NCI-H510A (cell line): ENCODE measurements around the gene TEP1.

Experiments used
- DNase-seq: peaks from one replicate; lab custom pipeline; 2025; lab: John Stamatoyannopoulos, UW

Gene TEP1

GRCh38 chr14:20429801-20430669 is 16.7 kb upstream of the TEP1 start:
- no peak for DNase-seq

DNA sequence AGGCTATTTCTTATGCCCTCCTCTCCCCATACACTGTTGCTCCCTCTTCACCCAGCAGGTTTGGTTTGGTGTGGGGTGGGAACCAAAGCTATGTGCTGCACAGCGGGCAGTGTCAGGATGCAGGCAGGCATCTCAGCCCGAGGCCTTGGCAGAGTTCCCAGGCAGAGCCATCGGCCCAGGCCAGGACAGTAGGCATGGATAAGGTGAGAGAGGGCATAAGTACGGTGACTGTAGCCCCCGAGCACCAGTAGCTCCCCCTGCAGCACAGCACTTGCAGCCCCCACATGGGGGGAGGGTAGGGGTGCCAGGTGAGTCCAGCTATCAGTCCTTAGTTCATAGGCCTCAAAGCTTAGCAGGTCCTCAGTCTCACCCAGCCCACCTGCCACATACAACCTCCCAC is 15.5 kb upstream of the TEP1 start:
- DNase-seq, result no peak

- DNase-seq, result no peak
Observed at GRCh38 chr14:20428010-20428365, 14.7 kb upstream of the TEP1 start.

DNA sequence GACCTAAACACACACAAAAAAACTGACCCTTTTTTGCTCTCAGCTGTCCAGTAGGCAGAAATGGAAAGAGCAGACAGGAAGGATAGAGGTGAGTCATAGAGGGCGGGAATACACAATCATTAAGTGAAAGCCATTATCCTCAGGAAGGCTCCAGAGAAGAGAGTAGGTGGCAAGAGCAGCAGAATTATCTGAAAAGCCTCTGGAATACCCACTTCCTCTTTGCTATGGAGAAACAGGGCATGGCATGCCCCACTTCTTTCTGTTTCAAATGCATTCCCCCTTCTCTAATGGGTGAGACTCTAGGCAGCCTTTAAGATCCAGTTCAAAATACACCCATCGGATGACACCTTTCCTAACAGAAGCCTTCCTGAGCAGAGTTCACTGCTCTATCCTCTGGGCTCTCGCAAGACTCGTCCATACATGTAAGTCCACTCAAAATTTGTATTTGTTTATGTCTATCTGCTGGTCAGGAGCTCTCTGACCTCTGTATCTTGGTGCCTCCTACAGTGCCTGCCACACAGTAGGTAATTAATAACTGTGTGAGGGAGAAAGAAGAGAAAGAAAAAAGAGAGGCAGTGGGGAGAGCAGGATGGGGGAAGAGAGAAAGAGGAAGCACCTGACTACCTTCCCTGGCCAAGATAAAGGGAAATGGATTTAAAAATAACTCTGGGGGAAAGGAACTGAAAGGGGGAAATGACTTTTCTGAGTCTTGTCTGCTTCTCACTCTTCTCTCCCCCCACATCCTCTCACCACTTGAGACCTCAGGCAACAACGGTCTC is 14.1 kb upstream of the TEP1 start:
- DNase-seq, result no peak

GRCh38 chr14:20424851-20425250 is 11.6 kb upstream of the TEP1 start:
- DNase-seq, result no peak

DNA sequence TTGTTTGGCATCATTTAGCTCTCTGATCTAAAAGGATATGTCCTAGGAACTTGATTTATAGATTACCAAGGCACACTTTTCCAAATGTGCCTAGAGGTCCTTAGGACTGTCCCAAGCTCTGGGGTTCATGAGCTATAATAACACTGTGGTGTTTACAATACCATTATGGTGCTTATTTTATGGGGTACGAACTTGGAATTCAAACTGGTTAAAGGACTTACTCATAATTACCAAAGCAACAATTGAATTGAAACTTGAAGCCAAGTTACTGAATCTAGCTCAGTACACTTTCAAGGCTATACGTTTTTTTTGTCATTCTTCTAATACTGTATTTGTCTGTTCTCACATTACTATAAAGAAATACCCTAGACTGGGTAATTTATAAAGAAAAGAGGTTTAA is 9.6 kb upstream of the TEP1 start:
- no peak for DNase-seq

DNA sequence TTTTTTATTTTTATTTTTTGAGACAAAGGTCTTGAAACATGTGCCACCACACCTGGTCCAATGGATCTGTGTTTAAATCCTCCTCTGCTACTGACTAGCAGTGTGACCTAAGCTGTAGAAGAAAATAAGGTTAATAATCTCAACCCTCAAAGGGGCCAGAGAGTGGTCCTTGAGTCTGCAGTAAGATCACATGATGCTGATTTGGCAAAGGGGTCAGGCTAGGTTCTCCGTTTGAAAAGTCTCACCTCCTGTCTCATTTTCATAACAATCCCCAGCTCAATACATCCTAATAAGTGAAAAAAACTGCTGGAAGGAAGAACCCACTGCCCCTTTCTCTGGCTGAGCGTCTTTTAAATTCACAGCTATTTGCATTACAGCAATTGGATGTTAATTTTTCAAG is 8.0 kb upstream of the TEP1 start:
- no peak for DNase-seq

DNA sequence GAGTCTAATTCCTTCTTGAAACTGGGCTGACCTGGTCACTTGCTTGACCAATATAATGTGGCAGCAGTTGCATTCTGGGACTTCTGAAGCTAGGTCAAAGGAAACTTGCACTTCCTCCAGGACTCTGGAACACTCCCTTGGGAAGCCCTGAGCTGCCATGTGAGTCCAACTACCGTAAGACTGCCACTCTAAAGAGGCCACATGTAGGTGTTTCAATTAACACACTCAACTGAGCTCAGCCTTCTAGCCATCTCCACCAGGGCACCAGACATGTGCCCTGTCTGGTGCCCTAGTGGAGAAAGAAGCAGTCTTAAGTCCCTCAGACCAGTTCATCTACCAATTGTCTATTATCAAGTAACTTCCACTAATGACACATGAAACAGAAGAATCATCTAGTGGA is 6.1 kb upstream of the TEP1 start:
- no peak for DNase-seq

DNA sequence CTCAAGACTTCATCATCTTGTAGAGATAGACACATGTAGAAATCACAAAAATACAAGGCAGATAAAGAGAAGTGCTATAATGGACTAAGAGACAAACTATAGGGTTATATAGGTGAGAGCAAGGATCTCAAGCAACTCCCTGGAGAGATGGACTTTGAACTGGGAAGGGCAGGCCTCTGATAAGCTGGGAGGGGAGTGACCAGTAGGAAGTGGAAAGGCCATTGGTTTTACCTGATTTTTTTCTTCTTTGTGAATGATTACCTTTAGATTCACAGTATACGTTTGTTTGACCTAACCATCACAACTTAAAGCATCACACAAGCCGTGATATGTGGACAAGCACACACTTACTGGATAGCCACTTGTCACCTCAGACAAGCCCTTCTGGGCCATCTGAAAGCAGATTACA is 5.2 kb upstream of the TEP1 start:
- DNase-seq, result no peak

DNA sequence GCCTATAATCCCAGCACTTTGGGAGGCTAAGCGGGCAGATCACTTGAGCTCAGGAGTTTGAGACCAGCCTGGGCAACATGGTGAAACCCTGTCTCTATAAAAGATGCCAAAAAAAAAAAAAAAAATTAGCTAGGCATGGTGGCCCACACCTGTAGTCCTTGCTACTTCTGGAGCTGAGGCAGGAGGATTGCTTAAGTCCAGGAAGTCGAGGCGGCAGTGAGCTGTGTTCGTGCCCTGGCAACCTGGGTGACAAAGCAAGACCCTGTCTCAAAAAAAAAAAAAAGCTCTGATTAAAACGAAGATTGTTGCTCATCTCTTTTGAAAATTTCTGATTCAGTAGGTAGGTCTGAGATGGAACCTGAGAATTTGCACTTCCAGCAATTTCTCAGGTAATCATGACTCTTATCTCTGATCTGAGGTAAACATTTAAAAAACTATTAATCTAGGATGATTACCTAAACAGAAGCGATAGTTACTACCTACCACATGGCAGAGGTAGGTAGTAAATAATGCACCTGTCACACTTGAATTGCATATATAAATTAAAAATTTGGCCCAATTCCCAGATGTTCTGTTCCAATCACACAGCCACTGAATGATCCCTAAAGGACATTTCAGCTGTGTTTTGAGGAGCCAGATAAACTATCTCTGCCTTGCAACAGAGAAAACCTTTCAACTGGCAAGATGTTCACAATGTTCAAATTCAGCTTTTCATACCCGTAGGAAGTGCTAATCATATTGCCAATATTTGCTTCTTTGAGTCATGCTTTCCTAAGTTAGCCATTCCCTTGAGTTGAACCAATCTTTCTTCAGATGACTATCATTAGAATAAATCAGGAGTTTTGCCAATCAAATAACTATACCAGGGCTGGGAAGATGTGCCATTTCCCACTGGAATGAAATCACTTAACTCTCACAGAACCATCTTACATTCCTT is 4.2 kb upstream of the TEP1 start:
- DNase-seq, result no peak

GRCh38 chr14:20416223-20416622 is 2.9 kb upstream of the TEP1 start:
- no peak for DNase-seq

DNA sequence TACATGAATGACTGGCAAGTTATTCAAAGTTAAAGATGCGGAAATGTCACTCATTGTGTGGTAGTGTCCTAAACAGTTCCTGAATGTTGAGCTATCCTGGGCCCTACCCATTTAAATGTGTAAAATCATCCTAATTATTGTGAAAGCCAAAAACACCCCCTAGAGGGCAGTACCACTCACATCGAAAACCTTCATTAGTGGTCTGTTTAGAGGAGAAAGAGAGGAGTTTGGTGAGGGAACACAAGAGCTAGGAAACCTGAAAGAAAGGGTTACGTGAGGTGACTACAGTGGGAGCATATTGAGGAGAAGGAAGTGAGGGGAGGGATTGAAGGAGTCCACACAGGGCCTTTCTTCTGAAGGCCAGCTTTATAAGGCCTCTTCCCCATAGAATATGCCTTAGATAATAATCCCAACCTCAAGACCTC is 2.5 kb upstream of the TEP1 start:
- no peak for DNase-seq

DNA sequence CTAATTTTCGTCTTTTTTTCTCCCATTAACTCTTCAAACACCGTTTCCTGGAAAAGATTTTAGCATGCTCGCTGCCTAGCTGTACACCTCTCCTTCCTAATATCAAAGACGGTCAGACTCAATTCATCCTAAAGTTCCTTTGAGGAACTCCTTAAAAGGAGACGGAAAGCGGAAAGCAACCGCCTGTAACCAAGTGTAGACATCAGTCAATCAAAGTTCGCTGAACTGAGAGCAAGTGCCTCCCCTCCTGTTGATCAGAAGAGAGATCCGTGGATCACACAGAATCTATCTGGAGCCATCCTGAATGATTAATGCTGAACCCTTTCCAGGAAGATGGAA is 412 bp upstream of the TEP1 start:
- DNase-seq, result no peak

GRCh38 chr14:20412411-20412810 is 890 bp downstream of the TEP1 start:
- no peak for DNase-seq

- DNase-seq, result no peak
Observed at GRCh38 chr14:20409226-20409625, 4.1 kb downstream of the TEP1 start.

DNA sequence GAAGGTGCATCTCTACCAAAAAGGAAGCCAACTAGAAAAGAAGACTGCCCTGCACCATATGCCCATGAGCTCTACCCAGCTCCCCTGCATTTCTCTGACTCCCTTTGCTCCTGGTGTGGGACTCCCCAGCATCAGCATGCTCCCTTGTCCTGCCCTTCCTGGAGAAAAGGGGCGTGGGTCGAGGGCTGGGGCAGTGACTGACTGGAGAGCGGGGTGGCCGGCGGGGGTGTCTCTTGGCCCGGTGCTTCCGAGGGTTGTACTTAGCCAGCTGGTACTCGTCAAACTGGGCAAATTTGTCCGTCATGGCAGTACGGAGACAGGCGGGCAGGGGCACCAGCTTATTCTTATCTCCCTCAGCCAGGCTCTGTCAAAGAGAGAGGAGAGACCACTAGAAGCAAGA is 9.8 kb downstream of the TEP1 start:
- DNase-seq, result no peak

GRCh38 chr14:20400965-20401593 is 12.2 kb downstream of the TEP1 start:
- DNase-seq, result no peak

GRCh38 chr14:20400589-20400964 is 12.7 kb downstream of the TEP1 start:
- no peak for DNase-seq

DNA sequence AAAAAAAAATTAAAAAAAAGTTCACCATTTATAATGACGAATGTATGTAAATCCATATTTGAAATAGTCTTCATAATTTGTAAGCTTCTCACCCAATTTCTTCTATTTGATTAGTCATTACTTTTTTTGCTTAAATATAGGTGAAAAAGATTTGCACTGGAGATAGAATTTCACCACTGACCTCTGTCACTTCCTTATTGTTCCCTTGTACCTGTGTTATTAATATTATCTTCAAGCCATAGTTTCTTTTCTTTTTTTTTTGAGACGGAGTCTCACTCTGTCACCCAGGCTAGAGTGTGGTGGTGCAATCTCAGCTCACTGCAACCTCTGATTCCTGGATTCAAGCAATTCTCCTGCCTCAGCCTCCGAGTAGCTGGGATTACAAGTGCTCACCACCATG is 15.8 kb downstream of the TEP1 start:
- DNase-seq, result no peak

DNA sequence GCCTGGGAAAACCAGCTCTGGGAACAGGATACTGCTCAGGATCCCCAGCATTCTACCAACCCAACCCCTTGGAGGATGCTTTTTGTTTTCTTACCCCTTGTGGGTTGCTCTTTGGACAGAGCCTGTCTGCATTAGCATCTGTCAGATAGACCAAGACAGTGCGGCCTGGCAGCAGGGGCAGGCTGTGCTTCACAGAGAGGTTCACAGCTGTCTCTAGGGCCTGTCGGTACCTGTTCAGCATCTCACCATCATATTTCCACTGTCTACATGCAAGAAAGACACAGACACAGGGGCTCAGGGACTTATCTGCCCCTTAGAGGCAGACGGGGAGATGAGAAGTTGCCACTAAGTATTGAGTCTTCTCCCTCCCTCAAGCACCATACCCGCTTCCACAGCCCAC is 21.8 kb downstream of the TEP1 start:
- no peak for DNase-seq

DNA sequence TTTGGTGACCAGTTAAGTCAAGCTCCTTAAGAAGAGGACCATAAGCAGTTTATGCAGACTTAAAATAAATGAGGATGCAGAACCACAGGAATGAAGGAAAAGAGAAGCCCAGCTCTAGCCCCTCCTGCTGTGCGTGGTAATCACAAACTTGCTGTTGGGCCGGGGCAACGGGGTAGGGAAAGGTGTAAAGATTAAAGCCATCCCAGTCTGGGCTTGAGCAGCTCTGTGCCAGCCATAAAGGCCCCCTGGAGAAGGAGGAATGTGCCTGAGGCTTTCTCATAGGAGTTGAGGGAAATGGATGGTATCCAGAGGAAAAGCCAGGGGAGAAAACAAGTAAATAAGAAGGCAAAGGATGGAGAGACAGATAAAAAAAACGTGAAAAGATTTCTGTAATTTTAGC is 25.1 kb downstream of the TEP1 start:
- no peak for DNase-seq

GRCh38 chr14:20387576-20387975 is 25.7 kb downstream of the TEP1 start:
- no peak for DNase-seq
